G401 (cell line): Measurements from ENCODE around the gene RECK. TPM values are rescaled to one million over a fixed set of nuclear protein-coding genes. Genes with fewer than 3 reads are reported as not detected.

Experiments
- DNase-seq: peaks from one replicate; pipeline ENCODE4 v3.0.0-alpha.2; 2015; ENCODE audit warnings: low spot score
- in situ Hi-C: cut with HindIII; loops from 2 replicates; pipeline ENCODE4 v1.10.0; 2016; ENCODE audit warnings: low sequenced_read_pairs, mixed read lengths
- total RNA-seq: library from RNA; depleted of rRNA; stranded (reverse); fragments of >200 nt; shearing (Covaris generic); gene quantifications from 2 replicates; pipeline ENCODE4 v1.2.3, GENCODE V29; 2014; rRNA removed

RECK gene
- total RNA-seq, 1 experiment from 2014 or later: 9.2 TPM

GRCh38 chr9:36164372-36164771, 127.7 kb downstream of the RECK start:
- no peak for DNase-seq
- in situ Hi-C loops: no loop called here

DNA sequence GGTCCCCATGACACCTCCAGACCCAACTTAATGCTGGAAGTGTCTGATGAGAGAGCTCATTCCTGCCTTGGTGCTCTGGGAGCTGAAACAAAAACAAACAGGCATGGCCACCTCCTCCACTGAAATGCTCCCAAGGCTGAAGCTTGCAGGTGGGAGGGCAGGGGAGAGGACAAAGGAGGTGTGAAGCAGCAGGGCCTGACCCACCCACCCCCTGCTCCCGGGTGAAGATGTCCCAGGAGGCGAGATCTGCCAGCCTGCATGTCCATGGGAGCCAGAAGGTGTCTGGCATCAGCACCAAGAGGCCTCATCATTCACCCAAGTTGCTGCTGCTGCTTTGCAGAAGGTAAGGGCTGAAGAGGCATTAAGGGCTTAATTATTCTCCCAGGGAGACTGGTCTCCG, 128.3 kb downstream of the RECK start:
- DNase-seq: peak; percentile 35
- in situ Hi-C loops: no loop called here

- DNase-seq: peak; percentile 29
- in situ Hi-C loops: no loop called here
These were observed 129.1 kb downstream of the RECK start for GRCh38 chr9:36165826-36166167.

GRCh38 chr9:36166168-36166927, 129.6 kb downstream of the RECK start:
- in situ Hi-C loops: no loop called here
- DNase-seq: peak; percentile 83

GRCh38 chr9:36169166-36169565, 132.5 kb downstream of the RECK start, which contains the start of gene CCIN:
Gene CCIN, plus strand, starts transcription at chr9:36169388. Its CDS starts 115 bp downstream, at chr9:36169503.
- DNase-seq: no peak
- in situ Hi-C loops: no loop called here

- no peak for DNase-seq
- in situ Hi-C loops: no loop called here
These were observed 133.0 kb downstream of the RECK start for GRCh38 chr9:36169708-36170107.

- no peak for DNase-seq
- in situ Hi-C loops: no loop called here
These were observed 133.8 kb downstream of the RECK start for GRCh38 chr9:36170531-36170930.

GRCh38 chr9:36173861-36174260, 137.1 kb downstream of the RECK start:
- in situ Hi-C loops: no loop called here

More at GRCh38 chr9:36173861-36174260, 137.1 kb downstream of the RECK start:
- DNase-seq: no peak

Other genes with a start within 250 kb of the RECK start
- 0.07 and 0.86 TPM in 2 replicates for gene NPR2, start 245.3 kb upstream of the RECK start, total RNA-seq
- 2.1 and 2.4 TPM in 2 replicates for gene SPAG8, start 224.7 kb upstream of the RECK start, total RNA-seq
- 32.3 and 55.8 TPM in 2 replicates for gene HINT2, start 221.9 kb upstream of the RECK start, total RNA-seq
- gene FAM221B, start 208.2 kb upstream of the RECK start, total RNA-seq: not detected in 2 replicates
- 1.2 and 2.5 TPM in 2 replicates for gene TMEM8B, start 207.7 kb upstream of the RECK start, total RNA-seq
- not detected in 2 replicates for gene OR13J1, start 166.5 kb upstream of the RECK start, total RNA-seq
- gene HRCT1, start 130.7 kb upstream of the RECK start, total RNA-seq: not detected in 2 replicates
- gene SPAAR, start 127.4 kb upstream of the RECK start, total RNA-seq: 2.6 and 3.5 TPM in 2 replicates
- not detected in 2 replicates for gene OR2S2, start 78.8 kb upstream of the RECK start, total RNA-seq
- gene GLIPR2, start 99.8 kb downstream of the RECK start, total RNA-seq: 15.0 and 19.8 TPM in 2 replicates
- 0.62 TPM in 1 of 2 replicates, not detected in the other for gene CCIN, start 132.5 kb downstream of the RECK start, total RNA-seq
- gene CLTA, start 154.0 kb downstream of the RECK start, total RNA-seq: 630 and 665 TPM in 2 replicates
- 16.4 and 29.0 TPM in 2 replicates for gene GNE, start 221.5 kb downstream of the RECK start, total RNA-seq